HG02623 (cell line): Measurements from ENCODE around the gene CATSPER1.
"Not testable (repeated sequence)": the region's sequence is repeated elsewhere in the genome, so short reads cannot be mapped to it uniquely, and the experiment has no call there.

Source experiments
- ATAC-seq: cut with Tn5 transposase; IDR thresholded peaks from one replicate; pipeline ENCODE4 v1.9.1; 2021; ENCODE audit warnings: moderate library complexity; ENCODE audit not compliant: unreplicated experiment

CATSPER1 gene

DNA sequence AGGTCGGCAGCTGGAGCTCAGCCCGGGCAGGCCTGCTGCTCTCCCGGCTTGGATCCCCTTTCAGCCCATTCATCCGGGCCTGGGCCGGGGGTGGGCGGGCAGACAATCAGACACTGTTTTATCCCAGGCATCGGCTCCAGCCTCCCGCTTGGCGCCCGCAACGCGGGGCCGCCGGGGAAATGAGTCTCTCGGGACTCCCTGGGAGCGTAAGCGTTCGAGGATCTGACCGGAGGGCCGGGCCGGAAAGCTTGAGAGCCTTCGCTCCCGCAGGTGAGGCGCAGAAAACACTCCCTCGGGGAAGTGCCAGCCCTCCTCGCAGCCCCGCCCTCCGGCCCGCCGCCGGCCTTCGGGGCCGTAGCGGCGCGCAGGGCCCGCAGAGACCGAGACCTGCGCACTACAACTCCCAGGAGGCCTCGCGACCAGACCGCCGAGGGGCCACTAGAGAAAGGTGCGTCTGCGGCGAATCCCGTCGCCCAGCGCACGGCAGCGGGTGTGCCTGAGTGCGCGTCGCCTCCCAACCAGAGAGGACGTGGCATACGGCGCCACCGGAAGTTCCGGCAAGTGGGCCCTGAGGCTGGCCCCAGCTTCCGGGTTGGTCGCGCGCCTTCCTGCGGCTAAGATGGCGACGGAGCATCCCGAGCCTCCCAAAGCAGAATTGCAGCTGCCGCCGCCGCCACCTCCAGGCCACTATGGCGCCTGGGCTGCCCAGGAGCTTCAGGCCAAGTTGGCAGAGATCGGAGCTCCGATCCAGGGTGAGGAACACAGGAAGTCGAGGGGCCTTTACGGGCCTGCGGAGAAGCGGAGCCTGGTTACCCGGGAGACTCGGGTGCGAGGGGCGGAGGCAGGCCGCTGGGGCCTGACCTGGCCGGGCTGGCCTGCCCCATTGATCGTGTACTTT, 25.7 kb upstream of the CATSPER1 start, which contains the start of gene SF3B2:
SF3B2 (plus strand) TSS at position 599 of the 898 bp plus-strand sequence; CDS start at position 620, 21 bp downstream.
- peak; percentile 91 for ATAC-seq

GRCh38 chr11:66051371-66051765, 25.1 kb upstream of the CATSPER1 start:
- no peak for ATAC-seq

DNA sequence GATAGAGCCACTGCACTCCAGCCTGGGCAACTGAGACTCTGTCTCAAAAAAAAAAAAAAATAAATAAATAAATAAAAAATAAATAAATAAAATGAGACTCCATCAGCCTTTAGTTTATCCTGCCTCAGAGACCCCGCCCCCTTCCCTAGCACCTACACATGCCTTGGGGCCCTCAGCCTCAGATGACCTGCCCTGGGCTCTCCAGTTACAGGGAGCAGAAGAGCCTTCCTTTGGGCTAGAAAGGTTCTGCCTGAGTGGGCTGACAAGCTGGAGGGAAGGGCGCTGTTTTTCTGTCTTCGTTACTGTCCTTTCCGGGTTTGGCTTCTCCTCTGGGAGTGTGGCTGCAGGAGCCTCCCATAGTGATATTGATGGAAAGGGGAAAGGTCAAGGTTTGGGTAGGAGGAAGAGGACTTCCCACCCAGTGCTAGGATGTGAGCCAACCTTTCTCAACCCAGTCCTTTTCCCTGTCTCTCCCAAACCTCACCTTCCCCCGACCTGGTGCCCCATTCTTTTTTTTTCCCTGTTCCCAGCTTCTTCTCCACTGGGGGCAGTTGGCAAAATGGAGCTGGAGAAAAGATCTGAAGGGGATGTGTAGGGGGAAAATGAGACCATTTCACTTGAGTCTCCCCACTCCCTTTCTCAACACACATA, 24.4 kb upstream of the CATSPER1 start:
- ATAC-seq: no peak

- ATAC-seq: no peak
These were observed 22.5 kb upstream of the CATSPER1 start, which contains the start of gene GAL3ST3 for GRCh38 chr11:66048547-66049323. Gene GAL3ST3, minus strand, starts transcription at chr11:66049161. Its CDS starts 3,746 bp downstream, at chr11:66045415.

GRCh38 chr11:66047541-66048365, 21.5 kb upstream of the CATSPER1 start:
- ATAC-seq: no peak

DNA sequence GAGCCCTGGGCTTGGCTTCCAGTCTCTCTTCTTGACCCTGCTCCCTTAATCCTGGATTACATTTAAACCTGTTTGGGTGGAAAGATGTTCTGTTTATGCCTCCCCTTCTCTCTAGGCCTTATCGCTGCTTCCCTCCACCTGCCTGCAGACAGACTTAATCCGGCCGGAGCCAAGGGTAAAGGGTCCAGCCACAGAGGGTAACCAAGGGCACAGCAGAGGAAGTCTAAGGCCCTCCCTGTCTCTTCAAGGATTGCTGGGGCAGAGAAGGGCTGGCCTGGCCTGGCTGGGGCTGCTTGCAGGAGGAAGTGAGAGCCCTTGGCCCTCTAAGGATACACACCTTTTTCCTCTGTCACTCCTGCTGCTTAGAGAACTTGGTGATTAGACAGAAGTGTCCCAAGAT, 20.6 kb upstream of the CATSPER1 start:
- no peak for ATAC-seq

DNA sequence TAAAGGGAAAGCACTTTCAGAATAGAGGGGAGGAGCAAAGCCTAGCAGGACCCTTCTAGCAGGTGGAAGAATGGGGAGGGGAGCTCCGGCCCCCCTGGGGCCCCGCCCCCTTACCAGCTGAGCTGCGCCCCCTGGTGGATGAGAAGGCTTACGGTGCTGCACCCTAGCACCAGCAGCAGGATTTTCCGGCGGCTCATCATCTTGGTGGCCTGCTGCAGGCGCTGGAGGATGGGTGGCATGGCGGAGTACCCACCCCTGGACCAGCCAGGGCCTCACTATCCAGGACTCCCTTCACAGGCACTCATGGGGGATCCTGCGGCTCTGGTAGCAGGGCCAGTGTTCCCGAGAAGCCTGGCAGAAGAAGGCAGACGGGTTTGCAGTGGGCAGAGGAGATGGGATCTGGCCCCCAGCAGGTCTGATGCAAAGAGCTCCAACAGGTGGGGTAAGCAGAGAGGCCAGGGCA, 18.9 kb upstream of the CATSPER1 start:
- ATAC-seq: peak; percentile 66

- ATAC-seq: no peak
These were observed 18.5 kb upstream of the CATSPER1 start for GRCh38 chr11:66044757-66045156.

DNA sequence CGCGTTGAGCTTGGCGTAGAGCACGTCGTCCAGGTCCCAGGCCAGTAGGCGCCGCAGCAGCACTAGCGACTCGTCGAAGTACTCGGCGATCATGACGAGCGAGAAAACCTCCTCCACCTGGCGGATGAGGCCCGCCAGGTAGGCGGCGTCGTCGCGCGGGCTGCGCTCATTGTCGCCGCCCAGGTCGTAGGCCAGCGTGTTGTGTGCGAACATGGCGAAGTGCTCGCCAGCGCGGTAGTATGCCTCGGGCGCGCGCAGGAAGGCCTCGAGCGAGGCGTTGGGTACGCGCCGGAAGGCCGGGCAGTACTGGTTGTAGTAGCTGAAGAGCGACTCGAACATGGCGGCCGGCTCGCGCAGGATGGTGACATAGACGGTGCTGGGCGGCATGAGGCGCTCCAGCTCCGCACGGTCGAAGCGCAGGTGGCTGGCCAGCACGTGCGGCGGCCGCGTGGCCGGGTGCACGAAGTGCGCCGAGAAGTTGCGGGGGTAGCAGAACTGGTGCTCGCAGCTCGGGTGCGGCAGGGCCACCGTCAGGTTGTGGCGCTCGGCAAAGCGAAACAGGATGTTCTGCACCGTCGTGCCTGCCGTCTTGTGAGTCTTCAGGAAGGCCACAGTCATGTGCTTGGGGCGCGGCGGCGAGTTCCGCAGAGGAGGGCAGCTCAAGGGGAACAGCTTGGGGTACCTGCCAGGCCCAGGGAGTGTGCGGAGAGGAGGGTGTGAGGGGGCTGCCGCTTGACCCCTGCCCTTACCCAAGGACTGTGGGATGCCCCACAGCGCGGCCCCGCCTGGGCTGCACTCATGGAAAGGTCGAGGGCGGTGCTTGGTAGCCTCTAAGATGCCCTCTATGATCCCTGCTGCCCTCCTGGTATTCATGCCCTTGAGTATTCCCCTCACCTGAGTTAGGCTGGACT, 17.0 kb upstream of the CATSPER1 start:
- ATAC-seq: no peak

- ATAC-seq: no peak
These were observed 16.1 kb upstream of the CATSPER1 start for GRCh38 chr11:66042227-66042995.

- ATAC-seq: no peak
These were observed 13.5 kb upstream of the CATSPER1 start for GRCh38 chr11:66039765-66040164.

- ATAC-seq: no peak
These were observed 11.0 kb upstream of the CATSPER1 start for GRCh38 chr11:66037327-66037726.

GRCh38 chr11:66036334-66036710, 10.0 kb upstream of the CATSPER1 start:
- no peak for ATAC-seq

GRCh38 chr11:66035653-66036333, 9.5 kb upstream of the CATSPER1 start:
- ATAC-seq: no peak

DNA sequence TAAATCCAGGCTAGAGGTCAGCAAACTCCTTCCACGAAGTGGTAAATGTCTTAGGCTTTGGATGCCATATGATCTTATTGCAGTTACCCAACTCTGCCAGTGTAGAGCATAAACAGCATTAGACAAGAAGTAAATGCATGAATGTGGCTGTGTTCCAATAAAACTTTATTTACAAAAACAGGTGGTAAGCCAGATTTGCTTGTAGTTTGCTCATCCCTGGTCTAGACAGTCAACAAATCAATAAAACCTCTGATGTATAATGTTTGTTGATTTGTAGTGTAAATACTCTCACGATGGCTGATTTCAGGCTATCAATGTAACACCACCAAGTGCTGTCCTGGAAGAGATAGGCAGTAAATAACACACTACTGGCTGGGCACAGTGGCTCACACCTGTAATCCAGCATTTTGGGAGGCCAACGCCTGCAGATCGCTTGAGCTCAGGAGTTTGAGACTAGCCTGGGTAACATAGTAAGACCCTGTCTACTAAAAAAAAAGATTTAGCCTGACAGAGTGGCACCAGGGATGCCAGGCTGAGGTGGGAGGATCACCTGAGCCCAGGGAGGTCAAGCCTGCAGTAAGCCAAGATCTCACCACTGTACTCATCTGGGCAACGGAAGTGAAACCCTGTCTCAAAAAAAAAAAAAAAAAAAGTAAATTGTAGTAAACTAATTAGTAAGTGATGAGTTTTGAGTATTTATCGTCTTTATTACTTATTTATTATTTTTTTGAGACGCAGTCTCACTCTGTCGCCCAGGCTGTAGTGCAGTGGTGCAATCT, 6.9 kb upstream of the CATSPER1 start:
- no peak for ATAC-seq

DNA sequence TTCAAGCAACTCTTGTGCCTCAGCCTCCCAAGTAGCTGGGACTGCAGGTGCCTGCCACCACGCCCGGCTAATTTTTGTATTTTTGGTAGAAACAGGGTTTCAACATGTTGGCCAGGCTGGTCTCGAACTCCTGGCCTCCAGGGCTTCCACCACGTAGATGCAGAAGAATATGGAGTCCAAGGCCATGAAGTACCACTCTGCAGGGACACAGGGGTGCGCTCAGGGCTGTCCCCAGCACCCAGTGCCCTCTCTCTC, 3.2 kb downstream of the CATSPER1 start:
- not testable (repeated sequence) for ATAC-seq

DNA sequence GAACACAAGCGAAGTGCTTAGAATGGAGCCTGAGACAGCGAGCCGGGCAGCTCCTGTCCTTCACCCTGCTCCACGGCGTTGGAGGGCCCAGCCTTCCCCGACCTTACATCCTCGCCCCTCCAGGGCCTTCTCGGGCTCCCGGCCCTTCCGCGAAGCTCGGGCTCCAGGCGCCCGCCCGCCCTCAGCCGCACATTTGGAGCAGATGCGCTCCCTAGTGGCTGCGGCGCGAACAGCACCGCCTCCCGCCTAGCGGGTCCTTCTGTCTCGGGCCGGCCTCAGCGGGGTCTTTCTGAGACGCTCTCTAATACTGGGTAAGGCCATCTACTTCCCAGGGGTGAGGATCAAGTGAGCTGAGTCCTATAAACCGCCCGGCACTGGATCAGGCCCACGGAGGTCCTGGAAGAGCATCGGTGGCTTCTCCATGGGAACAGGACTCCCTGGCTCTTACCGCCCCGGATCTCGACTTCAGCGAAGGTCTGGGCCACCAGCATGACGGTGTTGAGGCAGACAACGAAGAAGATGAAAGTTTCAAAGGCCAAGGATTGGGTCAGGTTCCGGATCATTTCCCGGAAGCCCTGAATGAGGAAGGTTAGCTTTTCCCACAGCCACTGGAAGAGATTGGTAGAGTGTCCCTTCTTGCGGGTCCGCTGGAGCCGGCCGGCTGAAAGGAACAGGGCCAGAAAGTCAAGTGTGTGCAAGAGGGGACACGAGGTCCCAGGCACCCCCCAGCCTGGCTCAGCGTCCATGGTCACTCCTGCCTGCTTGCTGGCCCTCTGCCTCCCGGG, 3.7 kb downstream of the CATSPER1 start:
- no peak for ATAC-seq
